H1 (cell line): Measurements from ENCODE around the gene RICTOR. TPM values are rescaled to one million over a fixed set of nuclear protein-coding genes. Genes with fewer than 3 reads are reported as not detected.

Experiments
- CTCF ChIA-PET: fragments of 300-600 bp; sonication (Branson Sonifier 250); formaldehyde crosslinking; loops from one replicate; lab custom pipeline; 2021; ENCODE audit not compliant: partially characterized antibody; lab: Charles Lee
- POLR2A ChIA-PET: fragments of 300-600 bp; sonication (Branson Sonifier 250); formaldehyde crosslinking; loops from one replicate; lab custom pipeline; 2021; ENCODE audit warnings: inconsistent platforms; ENCODE audit not compliant: partially characterized antibody; lab: Charles Lee
- DNase-seq, 2 experiments: peaks; one replicate each; pipeline versions ENCODE4 v3.0.0 to v3.0.0-alpha.2; 2010 to 2022; ENCODE audit warnings: low spot score in 2 of 2, low read depth in 1 of 2, mixed read lengths in 1 of 2
- FAIRE-seq: peaks from 2 replicates; lab custom pipeline; 2011; peaks lifted over from hg19 to GRCh38; lab: Jason Lieb, UNC
- H2AFZ ChIP-seq: 2 replicates; pipeline ENCODE4 v1.8.1; 2012; ENCODE audit warnings: low read length, inconsistent platforms
- H2AK5ac ChIP-seq: 2 replicates; pipeline ENCODE4 v1.6.1; 2013; ENCODE audit warnings: low read depth, low read length
- H2BK120ac ChIP-seq: replicated peaks from 2 replicates; pipeline ENCODE3; 2013; ENCODE audit warnings: low read depth, low read length, inconsistent platforms
- H2BK12ac ChIP-seq: 2 replicates; pipeline ENCODE4 v1.6.1; 2013; ENCODE audit warnings: low read depth, low read length
- H2BK15ac ChIP-seq: 2 replicates; pipeline ENCODE4 v1.6.1; 2013; ENCODE audit warnings: low read length
- H2BK20ac ChIP-seq: 2 replicates; pipeline ENCODE4 v1.6.1; 2013; ENCODE audit warnings: low read length
- H2BK5ac ChIP-seq: 2 replicates; pipeline ENCODE4 v1.6.1; 2013; ENCODE audit warnings: low read depth, low read length
- H3K14ac ChIP-seq: 2 replicates; pipeline ENCODE4 v1.6.1; 2013; ENCODE audit warnings: inconsistent platforms; ENCODE audit not compliant: insufficient read length
- H3K18ac ChIP-seq: 2 replicates; pipeline ENCODE4 v1.6.1; 2013; ENCODE audit warnings: low read length; ENCODE audit errors: extremely low read depth
- H3K23ac ChIP-seq: 2 replicates; pipeline ENCODE4 v1.6.1; 2013; ENCODE audit warnings: inconsistent platforms; ENCODE audit not compliant: insufficient read length
- H3K23me2 ChIP-seq: 2 replicates; pipeline ENCODE4 v1.6.1; 2013; ENCODE audit warnings: low read depth, low read length
- H3K27ac ChIP-seq: 2 replicates; pipeline ENCODE4 v1.6.1; 2011; ENCODE audit warnings: low read depth, low read length, inconsistent platforms
- H3K27me3 ChIP-seq, 4 experiments: replicated peaks in 1 of 4; 1 replicate in 1 of 4; 2 replicates in 3 of 4; pipeline versions ENCODE4 v1.6.1 to v1.8.1; 2011 to 2013; ENCODE audit warnings: low read length in 3 of 4, mild to moderate bottlenecking in 3 of 4, inconsistent platforms in 2 of 4, mixed read lengths in 2 of 4, moderate library complexity in 1 of 4; ENCODE audit not compliant: control insufficient read depth in 3 of 4, insufficient read depth in 3 of 4; ENCODE audit errors: extremely low read depth in 1 of 4
- H3K36me3 ChIP-seq, 4 experiments: 2 replicates each; pipeline versions ENCODE4 v1.6.1 to v1.8.1; 2011 to 2013; ENCODE audit warnings: mild to moderate bottlenecking in 4 of 4, low read length in 3 of 4, moderate library complexity in 2 of 4, control low read depth in 1 of 4, inconsistent platforms in 1 of 4; ENCODE audit not compliant: insufficient read depth in 4 of 4, control insufficient read depth in 2 of 4
- H3K4ac ChIP-seq: replicated peaks from 2 replicates; pipeline ENCODE3; 2013; ENCODE audit warnings: low read length, low read depth, mixed read lengths, inconsistent platforms; ENCODE audit not compliant: insufficient read length
- H3K4me1 ChIP-seq, 4 experiments: replicated peaks in 1 of 4; 1 replicate in 1 of 4; 2 replicates in 3 of 4; pipeline versions ENCODE4 v1.6.1 to v1.8.1; 2011 to 2013; ENCODE audit warnings: low read length in 3 of 4, inconsistent platforms in 2 of 4, mixed read lengths in 1 of 4; ENCODE audit not compliant: insufficient read depth in 4 of 4, control insufficient read depth in 3 of 4
- H3K4me2 ChIP-seq, 2 experiments: 2 replicates each; pipeline versions ENCODE4 v1.6.1 to v1.8.1; 2011 to 2013; ENCODE audit warnings: low read depth in 2 of 2, low read length in 2 of 2, control low read depth in 1 of 2, inconsistent platforms in 1 of 2, mild to moderate bottlenecking in 1 of 2; ENCODE audit not compliant: insufficient read depth in 1 of 2
- H3K4me3 ChIP-seq, 4 experiments: fragments of 200-600, 300-600 bp in 1 of 4; sonication (generic), shearing (Covaris generic), sonication (Bioruptor Twin) in 1 of 4; 2 replicates each; pipeline versions ENCODE4 v1.5.1 to v1.8.1; 2011 to 2016; ENCODE audit warnings: low read length in 4 of 4, low read depth in 3 of 4, control low read depth in 2 of 4, inconsistent platforms in 2 of 4, mild to moderate bottlenecking in 2 of 4, mixed read lengths in 1 of 4, moderate library complexity in 1 of 4; ENCODE audit not compliant: insufficient read depth in 2 of 4; ENCODE audit errors: extremely low read depth in 1 of 4
- H3K56ac ChIP-seq: replicated peaks from 2 replicates; pipeline ENCODE3; 2013; ENCODE audit warnings: low read depth, mild to moderate bottlenecking, mixed read lengths, low read length, inconsistent platforms; ENCODE audit not compliant: insufficient read length
- H3K79me1 ChIP-seq: 2 replicates; pipeline ENCODE4 v1.6.1; 2013; ENCODE audit warnings: low read depth, low read length, control low read depth
- H3K79me2 ChIP-seq, 2 experiments: 2 replicates each; pipeline versions ENCODE4 v1.6.1 to v1.8.1; 2012 to 2013; ENCODE audit warnings: low read length in 2 of 2, mild to moderate bottlenecking in 2 of 2, inconsistent platforms in 1 of 2; ENCODE audit not compliant: insufficient read depth in 2 of 2, control insufficient read depth in 1 of 2
- H3K9ac ChIP-seq, 4 experiments: replicated peaks in 1 of 4; 1 replicate in 1 of 4; 2 replicates in 3 of 4; pipeline versions ENCODE4 v1.6.1 to v1.8.1; 2011 to 2013; ENCODE audit warnings: low read depth in 3 of 4, low read length in 3 of 4, control low read depth in 2 of 4, mild to moderate bottlenecking in 2 of 4, moderate library complexity in 2 of 4, inconsistent platforms in 1 of 4; ENCODE audit errors: extremely low read depth in 1 of 4
- H3K9me3 ChIP-seq, 2 experiments: 2 replicates each; pipeline versions ENCODE4 v1.6.1 to v1.8.1; 2012 to 2013; ENCODE audit warnings: mild to moderate bottlenecking in 2 of 2, moderate library complexity in 2 of 2, control low read depth in 1 of 2, inconsistent platforms in 1 of 2, low read depth in 1 of 2, low read length in 1 of 2, mixed read lengths in 1 of 2; ENCODE audit not compliant: insufficient read depth in 2 of 2
- H4K20me1 ChIP-seq, 2 experiments: replicated peaks in 1 of 2; 2 replicates each; pipeline versions ENCODE3 to v1.8.1; 2011 to 2013; ENCODE audit warnings: inconsistent platforms in 2 of 2, low read length in 2 of 2, mild to moderate bottlenecking in 1 of 2; ENCODE audit not compliant: insufficient read depth in 2 of 2, control insufficient read depth in 1 of 2
- H4K5ac ChIP-seq: 2 replicates; pipeline ENCODE4 v1.6.1; 2013; ENCODE audit warnings: low read length, low read depth, mixed read lengths, inconsistent platforms; ENCODE audit not compliant: insufficient read length
- H4K8ac ChIP-seq: 2 replicates; pipeline ENCODE4 v1.8.0; 2013; ENCODE audit warnings: mild to moderate bottlenecking, moderate library complexity, low read length, inconsistent platforms; ENCODE audit not compliant: insufficient read depth; ENCODE audit errors: extremely low read depth
- H4K91ac ChIP-seq: replicated peaks from 2 replicates; pipeline ENCODE3; 2013; ENCODE audit warnings: low read length, mixed read lengths, inconsistent platforms; ENCODE audit not compliant: insufficient read length
- ASH2L ChIP-seq: fragments of 200-600, 300-600 bp; sonication (generic); IDR thresholded peaks from one replicate; pipeline ENCODE4 v1.7.1; 2017; ENCODE audit warnings: low read length
- BACH1 ChIP-seq: IDR thresholded peaks from 2 replicates; pipeline ENCODE4 v1.6.1; 2012; ENCODE audit warnings: low read length, improper control_type of control experiment
- EZH2 ChIP-seq: fragments of 200-600 bp; sonication (generic); IDR thresholded peaks from 2 replicates; pipeline ENCODE4 v1.7.1; 2012; ENCODE audit warnings: low read depth, mild to moderate bottlenecking, moderate library complexity, low read length, inconsistent platforms; ENCODE audit not compliant: severe bottlenecking
- KDM1A ChIP-seq: fragments of 200-600, 300-600 bp; sonication (generic); IDR thresholded peaks from 2 replicates; pipeline ENCODE4 v1.7.1; 2016; ENCODE audit warnings: mild to moderate bottlenecking, low read length, borderline replicate concordance
- RXRA ChIP-seq: IDR thresholded peaks from 2 replicates; pipeline ENCODE4 v1.6.1; 2011; ENCODE audit warnings: low read depth, mild to moderate bottlenecking, low read length, moderate library complexity; ENCODE audit not compliant: insufficient read depth
- SAP30 ChIP-seq: fragments of 300-600 bp; sonication (generic); IDR thresholded peaks from 2 replicates; pipeline ENCODE4 v1.7.1; 2012; ENCODE audit warnings: low read length, moderate library complexity, mild to moderate bottlenecking, inconsistent platforms; ENCODE audit not compliant: insufficient read depth, insufficient replicate concordance
- SUZ12 ChIP-seq: fragments of 200-600 bp; sonication (generic); IDR thresholded peaks from 2 replicates; pipeline ENCODE4 v1.6.1; 2012; ENCODE audit warnings: mild to moderate bottlenecking, inconsistent platforms, low read length, moderate library complexity, mixed read lengths
- TBP ChIP-seq: IDR thresholded peaks from 2 replicates; pipeline ENCODE4 v1.6.1; 2011; ENCODE audit warnings: low read depth, low read length, improper control_type of control experiment
- WGBS, 2 experiments: shearing (Covaris generic) in 1 of 2; methylation state at CpG; one replicate each; pipeline versions ENCODE4 v1.1.6 to v1.1.7; 2013 to 2015; ENCODE audit warnings: low lambda C conversion rate in 2 of 2, mixed read lengths in 2 of 2, inconsistent platforms in 1 of 2, low coverage in 1 of 2, missing lambda C conversion rate in 1 of 2; ENCODE audit not compliant: insufficient replicate concordance in 2 of 2, insufficient coverage in 1 of 2, insufficient read length in 1 of 2; ENCODE audit errors: extremely low coverage in 1 of 2, missing lambda C conversion rate in 1 of 2; 5-methylcytosine and 5-hydroxymethylcytosine counted together
- polyA plus RNA-seq, 7 experiments: library from polyadenylated mRNA; depleted of rRNA in 3 of 7; stranded (reverse) in 5 of 7; unstranded in 2 of 7; fragments of >200 nt in 5 of 7; fragments of 200-250 nt in 2 of 7; gene quantifications; 1 replicate in 5 of 7; 2 replicates in 1 of 7; 4 replicates in 1 of 7; pipeline versions ENCODE4 v1.2.1 to v1.2.3, GENCODE V29; 2011 to 2013; ENCODE audit warnings: missing spikeins in 2 of 7, mixed read lengths in 2 of 7
- total RNA-seq: library from RNA; stranded (reverse); fragmentation: NEBNext Ultra II Directional; extraction: Animal tissue kit (Norgen Biotek cat#: 25700); gene quantifications from 2 replicates; pipeline ENCODE4 v1.2.1, GENCODE V29; 2021
- TF ChIP-seq, protein P1 (sequence below): IDR thresholded peaks from 2 replicates; pipeline ENCODE4 v1.6.1; 2011; ENCODE audit warnings: low read depth, mild to moderate bottlenecking, low read length; ENCODE audit not compliant: insufficient read depth
- TF ChIP-seq, protein P2 (sequence below): IDR thresholded peaks from 2 replicates; pipeline ENCODE4 v1.6.1; 2011; ENCODE audit warnings: low read length, improper control_type of control experiment

RICTOR gene
- total and polyA plus RNA-seq, 2 of the 8 experiments (the other 6 are each of a cell fraction or from before 2014, with no cell fraction given) = 4.3 to 26.6 TPM

DNA sequence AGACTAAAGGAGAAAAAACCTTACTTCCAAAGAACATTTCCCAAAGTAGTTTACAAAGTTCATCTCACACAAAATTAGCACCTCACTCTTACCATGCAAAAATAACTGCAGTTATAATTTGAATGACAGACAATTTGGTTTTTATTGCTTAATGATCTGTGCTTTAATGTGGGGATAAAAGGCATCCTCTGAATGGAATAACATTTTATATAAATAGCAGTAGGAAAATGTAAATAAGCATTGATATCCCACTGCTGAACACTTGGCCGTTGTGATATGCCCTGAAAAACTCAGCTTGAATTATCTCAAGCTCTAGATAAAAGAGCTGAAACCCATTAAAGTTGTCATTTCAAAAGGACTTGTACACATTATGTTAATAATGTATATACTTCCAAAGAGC lies 135.2 kb downstream of the RICTOR start:
- Histone ChIP-seq H3K79me2 (no peaks in the 10 kb centered on the region), H3K9me3 (no peaks in the 10 kb centered on the region), H3K4me2 (no peak overlapping the region), H3K36me3 (peaks cover 0 to 17% (median 4%) of the 10 kb centered on the region in 4 experiments; a peak in 5 of 8 replicates), H3K27ac (no peak overlapping the region), H3K23me2 (no peaks in the 10 kb centered on the region), H3K27me3 (no peaks in the 10 kb centered on the region), H4K8ac (no peak overlapping the region), H2BK120ac (no peak overlapping the region), H3K23ac (no peak overlapping the region), H3K18ac (no peak overlapping the region), H3K4ac (no peak overlapping the region), H3K4me3 (no peak overlapping the region), H2BK20ac (no peak overlapping the region), H2BK5ac (no peak overlapping the region), H4K5ac (no peak overlapping the region), H3K56ac (no peak overlapping the region), H2BK15ac (no peak overlapping the region), H4K91ac (no peak overlapping the region), H2AFZ (no peak overlapping the region), H3K4me1 (no peaks in the 10 kb centered on the region), H3K14ac (no peak overlapping the region), H3K79me1 (no peaks in the 10 kb centered on the region), H2BK12ac (no peak overlapping the region), H4K20me1 (no peaks in the 10 kb centered on the region), H2AK5ac (no peak overlapping the region), H3K9ac (no peak overlapping the region)
- WGBS, 2 experiments = 88% methylated on average over 1 of the region's 1 CpG; no CpG with 5 or more reads in 1 of the 2 experiments
- FAIRE-seq = no peak
- DNase-seq = no peak
- CTCF ChIA-PET = interaction anchor here (0.7 to 1.2 kb wide), 2 partner anchors 10 to 1363 kb away, joined by 3 read pairs; no protein-coding TSS in a partner anchor
- TF ChIP-seq SAP30 (no peak), RXRA (no peak), KDM1A (no peak), SUZ12 (no peak), TBP (no peak), BACH1 (no peak), EZH2 (no peak), ASH2L (no peak)
- TF ChIP-seq, protein P1, sequence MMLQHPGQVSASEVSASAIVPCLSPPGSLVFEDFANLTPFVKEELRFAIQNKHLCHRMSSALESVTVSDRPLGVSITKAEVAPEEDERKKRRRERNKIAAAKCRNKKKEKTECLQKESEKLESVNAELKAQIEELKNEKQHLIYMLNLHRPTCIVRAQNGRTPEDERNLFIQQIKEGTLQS = no peak
- TF ChIP-seq, protein P2, sequence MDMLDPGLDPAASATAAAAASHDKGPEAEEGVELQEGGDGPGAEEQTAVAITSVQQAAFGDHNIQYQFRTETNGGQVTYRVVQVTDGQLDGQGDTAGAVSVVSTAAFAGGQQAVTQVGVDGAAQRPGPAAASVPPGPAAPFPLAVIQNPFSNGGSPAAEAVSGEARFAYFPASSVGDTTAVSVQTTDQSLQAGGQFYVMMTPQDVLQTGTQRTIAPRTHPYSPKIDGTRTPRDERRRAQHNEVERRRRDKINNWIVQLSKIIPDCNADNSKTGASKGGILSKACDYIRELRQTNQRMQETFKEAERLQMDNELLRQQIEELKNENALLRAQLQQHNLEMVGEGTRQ = no peak
- POLR2A ChIA-PET = no interaction called here
